ENCODE measurements around the gene ODC1. TPM values are rescaled to one million over a fixed set of nuclear protein-coding genes. Genes with fewer than 3 reads are reported as not detected.

Gene ODC1
- total and polyA plus RNA-seq, 12 donors = 6.4 to 204 (median 23.1) TPM

GRCh38 chr2:10481666-10482157 is 33.6 kb upstream of the ODC1 start:
- Histone ChIP-seq H3K9me3 (replicated peaks in 1 of 3) (no peaks in the 10 kb centered on the region), H3K27ac (no peak overlapping the region), H3K4me1 (replicated peaks in 1 of 2) (no peaks in the 10 kb centered on the region), H3K27me3 (no peaks in the 10 kb centered on the region), H3K4me3 (no peak overlapping the region), H3K36me3 (replicated peaks in 1 of 2) (no peaks in the 10 kb centered on the region)
- no peak for DNase-seq
- intact Hi-C loops (cut with DNase I) = no loop called here
- TF ChIP-seq CTCF (IDR thresholded peaks at IDR 0.05) (no peak), POLR2A (IDR thresholded peaks at IDR 0.05) (no peak)
- WGBS, 4 donors = 86 to 93% (median 89%) methylated on average over 10 of the region's 10 CpGs

- H3K27me3 ChIP-seq = no peaks in the 10 kb centered on the region
- no peak for DNase-seq
- H3K27ac ChIP-seq = no peak overlapping the region
- intact Hi-C loops (cut with DNase I) = no loop called here
- H3K36me3 ChIP-seq (replicated peaks in 1 of 2) = no peaks in the 10 kb centered on the region
- H3K4me1 ChIP-seq (replicated peaks in 1 of 2) = no peaks in the 10 kb centered on the region
- WGBS, 4 donors = 67 to 87% (median 83%) methylated on average over 3 of the region's 3 CpGs
- no peak overlapping the region for H3K4me3 ChIP-seq
- TF ChIP-seq POLR2A (IDR thresholded peaks at IDR 0.05) = no peak
- TF ChIP-seq CTCF (IDR thresholded peaks at IDR 0.05) = no peak
- no peaks in the 10 kb centered on the region for H3K9me3 ChIP-seq (replicated peaks in 1 of 3)
These were observed 33.0 kb upstream of the ODC1 start for GRCh38 chr2:10481055-10481665.

DNA sequence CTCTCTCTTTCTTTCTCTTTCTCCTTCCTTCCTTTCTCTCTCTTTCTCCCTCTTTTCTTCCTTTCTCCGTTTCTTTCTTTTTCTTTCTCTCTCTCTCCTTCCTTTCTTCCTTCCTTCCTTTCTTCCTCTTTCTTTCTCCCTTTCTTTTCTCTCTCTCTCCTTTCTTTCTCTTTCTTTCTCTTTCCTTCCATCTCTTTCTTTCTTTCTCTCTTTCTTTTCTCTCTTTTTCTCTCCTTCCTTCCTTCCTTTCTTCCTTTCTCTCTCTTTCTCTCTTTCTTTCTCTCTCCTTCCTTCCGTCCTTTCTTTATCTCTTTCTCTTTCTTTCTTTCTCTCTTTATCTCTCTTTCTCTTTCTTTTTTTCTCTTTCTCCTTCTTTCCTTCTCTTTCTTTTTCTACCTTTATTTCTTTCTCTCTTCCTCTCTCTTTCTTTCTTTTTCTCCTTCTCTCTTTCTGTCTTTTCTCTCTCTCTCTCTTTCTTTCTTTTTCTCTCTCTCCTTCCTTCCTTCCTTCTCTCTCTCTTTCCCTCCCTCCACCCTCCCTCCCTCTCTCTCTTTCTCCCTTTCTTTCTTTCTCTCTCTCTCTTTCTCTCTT is 32.3 kb upstream of the ODC1 start:
- Histone ChIP-seq H3K36me3 (replicated peaks in 1 of 2) (no peaks in the 10 kb centered on the region), H3K4me3 (no peak overlapping the region), H3K4me1 (replicated peaks in 1 of 2) (no peaks in the 10 kb centered on the region), H3K9me3 (replicated peaks in 1 of 3) (no peaks in the 10 kb centered on the region), H3K27me3 (no peaks in the 10 kb centered on the region), H3K27ac (no peak overlapping the region)
- TF ChIP-seq POLR2A (IDR thresholded peaks at IDR 0.05) (no peak), CTCF (IDR thresholded peaks at IDR 0.05) (no peak)
- WGBS, 4 donors = 74 to 90% (median 82%) methylated on average over 2 of the region's 2 CpGs
- DNase-seq = no peak
- intact Hi-C loops (cut with DNase I) = no loop called here

GRCh38 chr2:10478916-10479315 is 30.8 kb upstream of the ODC1 start:
- no peak for DNase-seq
- 71 to 87% (median 80%) methylated on average over 12 of the region's 12 CpGs for WGBS, 4 donors
- no peaks in the 10 kb centered on the region for H3K9me3 ChIP-seq (replicated peaks in 1 of 3)
- H3K27ac ChIP-seq = no peak overlapping the region
- intact Hi-C loops (cut with DNase I) = no loop called here
- no peaks in the 10 kb centered on the region for H3K27me3 ChIP-seq
- H3K4me1 ChIP-seq (replicated peaks in 1 of 2) = no peaks in the 10 kb centered on the region
- no peak for TF ChIP-seq POLR2A (IDR thresholded peaks at IDR 0.05)
- TF ChIP-seq CTCF (IDR thresholded peaks at IDR 0.05) = no peak
- no peak overlapping the region for H3K4me3 ChIP-seq
- H3K36me3 ChIP-seq (replicated peaks in 1 of 2) = no peaks in the 10 kb centered on the region
